ENCODE results near the gene HSP90AB1.
"Not testable (repeated sequence)": the region's sequence is repeated elsewhere in the genome, so short reads cannot be mapped to it uniquely, and the experiment has no call there.

Gene HSP90AB1

GRCh38 chr6:44221961-44222335, 25.0 kb upstream of the HSP90AB1 start:
- DNase-seq (ENCODE audit: low read depth, low spot score), result no peak
- H3K27ac ChIP-seq, result peak overlapping the region; percentile 47

GRCh38 chr6:44222486-44223318, 24.2 kb upstream of the HSP90AB1 start:
- no peak for DNase-seq (ENCODE audit: low read depth, low spot score)
- H3K27ac ChIP-seq, result no peak overlapping the region

- H3K27ac ChIP-seq, result no peak within 1 kb of the TSS
- DNase-seq (ENCODE audit: low read depth, low spot score), result no peak
These were observed 23.4 kb upstream of the HSP90AB1 start, which contains the start of gene SLC29A1 for GRCh38 chr6:44223319-44224028. TSS of gene SLC29A1 (plus strand) at chr6:44223595. CDS start at chr6:44227314, 3,719 bp downstream.

- no peak overlapping the region for H3K27ac ChIP-seq
- no peak for DNase-seq (ENCODE audit: low read depth, low spot score)
These were observed 22.6 kb upstream of the HSP90AB1 start for GRCh38 chr6:44224029-44224964.

- no peak overlapping the region for H3K27ac ChIP-seq
- no peak for DNase-seq (ENCODE audit: low read depth, low spot score)
These were observed 22.0 kb upstream of the HSP90AB1 start for GRCh38 chr6:44224965-44225305.

GRCh38 chr6:44225579-44226325, 21.1 kb upstream of the HSP90AB1 start:
- DNase-seq (ENCODE audit: low read depth, low spot score), result no peak
- no peak overlapping the region for H3K27ac ChIP-seq

DNA sequence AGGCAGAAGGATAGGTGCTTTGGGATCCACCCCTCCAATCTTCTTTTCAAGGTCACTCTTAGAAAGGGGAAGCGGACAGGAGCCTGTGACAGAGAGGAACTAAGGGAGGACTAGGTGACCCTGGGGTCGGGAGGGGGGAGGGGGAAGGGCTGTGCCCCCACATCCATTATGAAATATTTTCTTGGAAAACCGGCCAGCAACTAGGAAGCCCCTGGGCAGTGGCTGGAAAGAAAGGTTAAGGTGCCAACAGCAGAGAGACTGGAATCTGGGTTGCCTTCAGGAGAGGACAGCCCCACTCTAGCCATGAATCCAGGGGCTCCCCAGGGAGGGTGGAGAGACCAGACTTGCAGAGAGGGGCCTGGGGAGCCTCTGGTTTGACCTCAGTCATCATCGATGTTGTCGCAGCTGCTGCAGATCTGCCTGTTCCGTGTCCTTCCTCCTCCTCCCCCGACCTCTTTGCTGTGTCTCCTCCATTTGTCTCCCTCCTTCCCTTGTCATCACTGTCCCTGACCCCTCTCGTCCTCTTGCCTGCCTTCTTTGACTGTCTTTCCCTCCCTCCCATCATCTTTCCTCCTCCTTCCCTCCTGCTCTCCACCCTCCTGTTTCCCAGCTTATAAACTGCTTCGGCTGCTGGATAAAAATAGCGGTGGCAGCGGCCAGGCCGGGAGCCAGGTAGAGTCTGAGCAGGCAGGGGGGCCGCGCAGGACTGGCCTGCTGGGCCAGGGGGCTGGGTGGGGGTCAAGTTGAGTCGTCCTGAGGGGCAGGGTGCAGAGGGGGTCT, 20.3 kb upstream of the HSP90AB1 start:
- no peak overlapping the region for H3K27ac ChIP-seq
- no peak for DNase-seq (ENCODE audit: low read depth, low spot score)

DNA sequence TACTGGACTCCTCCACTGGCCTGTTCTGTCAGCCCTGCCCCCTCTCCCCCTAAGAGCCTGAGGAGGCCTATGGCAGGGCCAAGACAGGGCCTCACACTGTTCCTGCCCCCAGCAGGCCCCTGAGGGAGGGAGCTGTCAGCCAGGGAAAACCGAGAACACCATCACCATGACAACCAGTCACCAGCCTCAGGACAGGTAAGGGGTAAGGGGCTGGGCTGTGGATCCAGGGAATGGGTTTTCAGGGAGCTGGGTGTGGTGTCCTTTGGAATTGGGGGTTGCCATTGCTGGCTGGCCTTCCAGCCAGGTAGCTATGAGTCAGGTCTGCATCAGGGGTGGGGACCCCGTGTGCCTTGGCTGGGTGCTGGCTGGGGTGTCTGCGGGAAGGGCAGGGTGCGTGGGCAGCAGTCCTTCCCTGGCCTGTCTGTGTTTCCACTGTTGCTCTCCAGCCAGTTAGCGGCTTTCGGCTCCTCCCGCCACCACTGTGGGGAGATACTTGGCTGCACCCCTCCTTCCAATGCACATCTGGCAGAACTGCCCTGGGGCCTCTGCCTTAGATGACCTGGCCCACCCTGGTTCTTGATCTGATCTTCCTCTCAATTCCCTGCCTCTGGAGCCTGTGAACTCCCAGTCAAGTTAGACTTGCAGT, 19.6 kb upstream of the HSP90AB1 start:
- no peak overlapping the region for H3K27ac ChIP-seq
- no peak for DNase-seq (ENCODE audit: low read depth, low spot score)

DNA sequence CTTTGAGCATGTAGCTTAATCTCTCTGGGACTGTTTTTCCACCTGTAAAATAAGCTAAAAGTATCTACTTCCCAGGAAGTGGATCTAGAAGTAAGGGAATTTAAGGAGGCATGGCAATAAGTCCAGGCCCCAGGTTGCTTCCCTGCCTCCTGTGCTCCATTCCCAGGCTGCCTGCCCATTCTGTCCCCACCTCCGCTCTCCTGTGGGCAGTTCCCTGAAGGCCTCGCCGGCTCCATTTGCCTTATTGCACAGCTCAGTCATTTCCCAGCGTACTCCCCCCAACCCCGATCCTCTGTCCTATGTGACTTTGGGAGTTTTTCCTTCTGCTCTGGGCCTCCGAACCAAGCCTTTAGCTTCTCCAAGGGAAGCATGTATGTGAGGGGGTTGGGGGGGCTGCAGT, 18.9 kb upstream of the HSP90AB1 start:
- no peak overlapping the region for H3K27ac ChIP-seq
- no peak for DNase-seq (ENCODE audit: low read depth, low spot score)

DNA sequence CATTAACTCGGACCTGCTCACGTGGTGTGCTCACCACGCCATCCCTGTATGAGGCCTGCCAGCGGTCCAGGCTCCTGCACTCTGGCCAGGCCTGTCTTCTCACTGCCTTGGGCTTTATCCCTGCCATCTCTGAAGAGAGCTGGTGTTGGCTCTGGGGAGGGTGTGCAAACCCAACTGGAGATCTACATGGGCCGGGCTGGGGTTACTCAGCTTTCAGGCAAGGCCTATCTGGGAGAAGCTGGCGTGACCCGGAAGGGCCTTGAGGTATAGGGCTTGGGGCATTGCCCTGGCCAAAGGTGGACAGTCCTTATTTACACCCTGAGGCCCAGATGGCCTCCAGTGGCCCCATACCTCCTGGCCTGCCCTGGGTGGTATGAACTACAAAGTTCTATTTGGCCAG, 18.5 kb upstream of the HSP90AB1 start:
- H3K27ac ChIP-seq, result no peak overlapping the region
- no peak for DNase-seq (ENCODE audit: low read depth, low spot score)

DNA sequence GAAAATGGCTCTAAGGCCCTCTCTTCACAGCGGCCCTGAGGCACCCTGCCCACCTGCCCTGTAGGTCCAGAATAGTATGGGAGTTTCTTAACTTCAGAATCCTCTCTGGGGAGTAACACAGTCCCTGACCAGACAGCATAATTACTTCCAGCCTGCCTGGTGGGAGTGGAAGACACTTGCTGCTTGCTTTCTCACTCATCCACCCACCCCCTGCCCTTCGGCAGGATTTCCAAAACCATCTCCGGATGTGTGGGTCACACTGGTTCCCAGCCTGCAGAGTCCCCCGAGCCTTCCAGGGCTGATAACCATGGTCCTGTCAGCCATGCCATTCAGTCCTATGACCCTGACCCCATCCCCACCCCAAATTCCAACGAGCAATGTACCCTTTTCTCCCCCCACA, 18.1 kb upstream of the HSP90AB1 start:
- H3K27ac ChIP-seq, result no peak overlapping the region
- DNase-seq (ENCODE audit: low read depth, low spot score), result no peak

GRCh38 chr6:44229376-44230033, 17.4 kb upstream of the HSP90AB1 start:
- H3K27ac ChIP-seq, result no peak overlapping the region
- no peak for DNase-seq (ENCODE audit: low read depth, low spot score)

DNA sequence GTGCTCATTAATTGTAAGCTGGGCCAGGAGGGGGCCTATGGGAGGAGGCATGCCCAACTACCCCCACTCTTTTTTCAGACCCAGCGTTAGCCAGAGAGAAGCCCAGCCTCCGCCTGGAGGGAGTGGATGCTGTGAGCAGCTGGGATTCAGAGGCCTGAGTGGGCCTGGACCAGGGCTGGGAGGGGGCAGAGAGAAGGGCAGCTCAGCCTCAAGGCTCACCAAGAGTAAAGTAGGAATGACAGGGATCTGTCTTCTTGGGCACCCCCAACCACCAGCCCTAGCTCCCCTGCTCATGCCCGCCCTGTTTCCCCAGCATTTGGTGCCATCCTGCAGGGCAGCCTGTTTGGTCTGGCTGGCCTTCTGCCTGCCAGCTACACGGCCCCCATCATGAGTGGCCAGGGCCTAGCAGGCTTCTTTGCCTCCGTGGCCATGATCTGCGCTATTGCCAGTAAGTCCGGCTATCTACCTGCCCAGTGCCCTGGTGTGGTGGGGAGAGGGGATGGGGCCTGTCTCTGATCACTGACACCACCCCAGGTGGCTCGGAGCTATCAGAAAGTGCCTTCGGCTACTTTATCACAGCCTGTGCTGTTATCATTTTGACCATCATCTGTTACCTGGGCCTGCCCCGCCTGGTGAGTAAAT, 16.7 kb upstream of the HSP90AB1 start:
- no peak for DNase-seq (ENCODE audit: low read depth, low spot score)
- H3K27ac ChIP-seq, result no peak overlapping the region

DNA sequence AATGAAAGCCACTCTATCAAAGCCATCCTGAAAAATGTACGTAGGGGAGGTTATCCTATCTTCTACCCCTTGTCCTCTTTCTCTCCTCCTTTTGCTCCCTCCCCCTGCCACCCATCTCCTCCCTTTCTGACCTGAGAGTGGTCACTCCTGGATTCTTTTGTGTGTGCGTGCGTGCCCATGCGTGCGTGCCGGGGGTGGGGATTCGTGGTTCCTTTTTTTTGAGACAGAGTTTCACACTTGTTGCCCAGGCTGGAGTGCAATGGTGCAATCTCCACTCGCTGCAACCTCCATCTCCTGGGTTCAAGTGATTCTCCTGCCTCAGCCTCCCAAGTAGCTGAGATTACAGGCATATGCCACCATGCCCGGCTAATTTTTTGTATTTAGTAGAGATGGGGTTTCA, 15.5 kb upstream of the HSP90AB1 start:
- DNase-seq (ENCODE audit: low read depth, low spot score); H3K27ac ChIP-seq: not testable (repeated sequence)

DNA sequence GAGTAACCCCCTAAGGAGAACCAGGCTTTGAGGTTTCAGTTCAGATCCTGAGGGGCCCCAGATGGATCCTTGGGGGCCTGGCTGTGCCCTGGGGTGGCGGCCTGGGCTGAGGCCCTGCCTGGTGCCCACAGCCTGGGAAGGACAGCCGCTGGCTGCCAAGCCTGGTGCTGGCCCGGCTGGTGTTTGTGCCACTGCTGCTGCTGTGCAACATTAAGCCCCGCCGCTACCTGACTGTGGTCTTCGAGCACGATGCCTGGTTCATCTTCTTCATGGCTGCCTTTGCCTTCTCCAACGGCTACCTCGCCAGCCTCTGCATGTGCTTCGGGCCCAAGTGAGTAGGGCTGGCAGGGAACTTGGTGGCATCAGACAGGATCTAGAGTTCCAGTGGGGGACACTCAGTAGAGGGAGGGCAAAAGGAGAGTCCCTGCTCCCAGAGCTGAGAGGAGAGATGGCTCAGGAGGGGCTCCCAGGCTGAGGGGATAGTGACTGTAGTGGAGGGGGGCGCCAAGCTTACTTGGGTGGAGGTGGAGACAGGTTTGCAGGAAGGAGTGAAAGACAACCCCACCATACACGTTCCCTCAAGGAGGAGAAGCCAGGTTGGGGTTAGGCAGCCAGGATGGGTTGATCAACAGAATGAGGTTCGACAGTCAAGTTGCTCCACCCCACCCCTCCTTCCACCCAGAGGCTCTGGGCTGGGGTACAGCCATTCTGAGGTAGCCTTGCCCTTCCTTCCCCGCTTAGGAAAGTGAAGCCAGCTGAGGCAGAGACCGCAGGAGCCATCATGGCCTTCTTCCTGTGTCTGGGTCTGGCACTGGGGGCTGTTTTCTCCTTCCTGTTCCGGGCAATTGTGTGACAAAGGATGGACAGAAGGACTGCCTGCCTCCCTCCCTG, 14.0 kb upstream of the HSP90AB1 start:
- no peak overlapping the region for H3K27ac ChIP-seq
- DNase-seq (ENCODE audit: low read depth, low spot score), result no peak

DNA sequence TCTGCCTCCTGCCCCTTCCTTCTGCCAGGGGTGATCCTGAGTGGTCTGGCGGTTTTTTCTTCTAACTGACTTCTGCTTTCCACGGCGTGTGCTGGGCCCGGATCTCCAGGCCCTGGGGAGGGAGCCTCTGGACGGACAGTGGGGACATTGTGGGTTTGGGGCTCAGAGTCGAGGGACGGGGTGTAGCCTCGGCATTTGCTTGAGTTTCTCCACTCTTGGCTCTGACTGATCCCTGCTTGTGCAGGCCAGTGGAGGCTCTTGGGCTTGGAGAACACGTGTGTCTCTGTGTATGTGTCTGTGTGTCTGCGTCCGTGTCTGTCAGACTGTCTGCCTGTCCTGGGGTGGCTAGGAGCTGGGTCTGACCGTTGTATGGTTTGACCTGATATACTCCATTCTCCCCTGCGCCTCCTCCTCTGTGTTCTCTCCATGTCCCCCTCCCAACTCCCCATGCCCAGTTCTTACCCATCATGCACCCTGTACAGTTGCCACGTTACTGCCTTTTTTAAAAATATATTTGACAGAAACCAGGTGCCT, 13.3 kb upstream of the HSP90AB1 start:
- no peak for DNase-seq (ENCODE audit: low read depth, low spot score)
- H3K27ac ChIP-seq, result peak overlapping the region; percentile 60

Measured in epithelial cell of prostate (primary cell).